H1 (cell line): ENCODE results near the gene BCL2L13. TPM values are rescaled to one million over a fixed set of nuclear protein-coding genes. Genes with fewer than 3 reads are reported as not detected.

Source experiments
- CTCF ChIA-PET: fragments of 300-600 bp; sonication (Branson Sonifier 250); formaldehyde crosslinking; loops from one replicate; lab custom pipeline; 2021; ENCODE audit not compliant: partially characterized antibody; lab: Charles Lee
- POLR2A ChIA-PET: fragments of 300-600 bp; sonication (Branson Sonifier 250); formaldehyde crosslinking; loops from one replicate; lab custom pipeline; 2021; ENCODE audit warnings: inconsistent platforms; ENCODE audit not compliant: partially characterized antibody; lab: Charles Lee
- DNase-seq, 2 experiments: peaks; one replicate each; pipeline versions ENCODE4 v3.0.0 to v3.0.0-alpha.2; 2010 to 2022; ENCODE audit warnings: low spot score in 2 of 2, low read depth in 1 of 2, mixed read lengths in 1 of 2
- FAIRE-seq: peaks from 2 replicates; lab custom pipeline; 2011; peaks lifted over from hg19 to GRCh38; lab: Jason Lieb, UNC
- H2AFZ ChIP-seq: 2 replicates; pipeline ENCODE4 v1.8.1; 2012; ENCODE audit warnings: low read length, inconsistent platforms
- H2AK5ac ChIP-seq: 2 replicates; pipeline ENCODE4 v1.6.1; 2013; ENCODE audit warnings: low read depth, low read length
- H2BK120ac ChIP-seq: replicated peaks from 2 replicates; pipeline ENCODE3; 2013; ENCODE audit warnings: low read depth, low read length, inconsistent platforms
- H2BK12ac ChIP-seq: 2 replicates; pipeline ENCODE4 v1.6.1; 2013; ENCODE audit warnings: low read depth, low read length
- H2BK15ac ChIP-seq: 2 replicates; pipeline ENCODE4 v1.6.1; 2013; ENCODE audit warnings: low read length
- H2BK20ac ChIP-seq: 2 replicates; pipeline ENCODE4 v1.6.1; 2013; ENCODE audit warnings: low read length
- H2BK5ac ChIP-seq: 2 replicates; pipeline ENCODE4 v1.6.1; 2013; ENCODE audit warnings: low read depth, low read length
- H3K14ac ChIP-seq: 2 replicates; pipeline ENCODE4 v1.6.1; 2013; ENCODE audit warnings: inconsistent platforms; ENCODE audit not compliant: insufficient read length
- H3K18ac ChIP-seq: 2 replicates; pipeline ENCODE4 v1.6.1; 2013; ENCODE audit warnings: low read length; ENCODE audit errors: extremely low read depth
- H3K23ac ChIP-seq: 2 replicates; pipeline ENCODE4 v1.6.1; 2013; ENCODE audit warnings: inconsistent platforms; ENCODE audit not compliant: insufficient read length
- H3K23me2 ChIP-seq: 2 replicates; pipeline ENCODE4 v1.6.1; 2013; ENCODE audit warnings: low read depth, low read length
- H3K27ac ChIP-seq: 2 replicates; pipeline ENCODE4 v1.6.1; 2011; ENCODE audit warnings: low read depth, low read length, inconsistent platforms
- H3K27me3 ChIP-seq, 4 experiments: replicated peaks in 1 of 4; 1 replicate in 1 of 4; 2 replicates in 3 of 4; pipeline versions ENCODE4 v1.6.1 to v1.8.1; 2011 to 2013; ENCODE audit warnings: low read length in 3 of 4, mild to moderate bottlenecking in 3 of 4, inconsistent platforms in 2 of 4, mixed read lengths in 2 of 4, moderate library complexity in 1 of 4; ENCODE audit not compliant: control insufficient read depth in 3 of 4, insufficient read depth in 3 of 4; ENCODE audit errors: extremely low read depth in 1 of 4
- H3K36me3 ChIP-seq, 4 experiments: 2 replicates each; pipeline versions ENCODE4 v1.6.1 to v1.8.1; 2011 to 2013; ENCODE audit warnings: mild to moderate bottlenecking in 4 of 4, low read length in 3 of 4, moderate library complexity in 2 of 4, control low read depth in 1 of 4, inconsistent platforms in 1 of 4; ENCODE audit not compliant: insufficient read depth in 4 of 4, control insufficient read depth in 2 of 4
- H3K4ac ChIP-seq: replicated peaks from 2 replicates; pipeline ENCODE3; 2013; ENCODE audit warnings: low read length, low read depth, mixed read lengths, inconsistent platforms; ENCODE audit not compliant: insufficient read length
- H3K4me1 ChIP-seq, 4 experiments: replicated peaks in 1 of 4; 1 replicate in 1 of 4; 2 replicates in 3 of 4; pipeline versions ENCODE4 v1.6.1 to v1.8.1; 2011 to 2013; ENCODE audit warnings: low read length in 3 of 4, inconsistent platforms in 2 of 4, mixed read lengths in 1 of 4; ENCODE audit not compliant: insufficient read depth in 4 of 4, control insufficient read depth in 3 of 4
- H3K4me2 ChIP-seq, 2 experiments: 2 replicates each; pipeline versions ENCODE4 v1.6.1 to v1.8.1; 2011 to 2013; ENCODE audit warnings: low read depth in 2 of 2, low read length in 2 of 2, control low read depth in 1 of 2, inconsistent platforms in 1 of 2, mild to moderate bottlenecking in 1 of 2; ENCODE audit not compliant: insufficient read depth in 1 of 2
- H3K4me3 ChIP-seq, 4 experiments: fragments of 200-600, 300-600 bp in 1 of 4; sonication (generic), shearing (Covaris generic), sonication (Bioruptor Twin) in 1 of 4; 2 replicates each; pipeline versions ENCODE4 v1.5.1 to v1.8.1; 2011 to 2016; ENCODE audit warnings: low read length in 4 of 4, low read depth in 3 of 4, control low read depth in 2 of 4, inconsistent platforms in 2 of 4, mild to moderate bottlenecking in 2 of 4, mixed read lengths in 1 of 4, moderate library complexity in 1 of 4; ENCODE audit not compliant: insufficient read depth in 2 of 4; ENCODE audit errors: extremely low read depth in 1 of 4
- H3K56ac ChIP-seq: replicated peaks from 2 replicates; pipeline ENCODE3; 2013; ENCODE audit warnings: low read depth, mild to moderate bottlenecking, mixed read lengths, low read length, inconsistent platforms; ENCODE audit not compliant: insufficient read length
- H3K79me1 ChIP-seq: 2 replicates; pipeline ENCODE4 v1.6.1; 2013; ENCODE audit warnings: low read depth, low read length, control low read depth
- H3K79me2 ChIP-seq, 2 experiments: 2 replicates each; pipeline versions ENCODE4 v1.6.1 to v1.8.1; 2012 to 2013; ENCODE audit warnings: low read length in 2 of 2, mild to moderate bottlenecking in 2 of 2, inconsistent platforms in 1 of 2; ENCODE audit not compliant: insufficient read depth in 2 of 2, control insufficient read depth in 1 of 2
- H3K9ac ChIP-seq, 4 experiments: replicated peaks in 1 of 4; 1 replicate in 1 of 4; 2 replicates in 3 of 4; pipeline versions ENCODE4 v1.6.1 to v1.8.1; 2011 to 2013; ENCODE audit warnings: low read depth in 3 of 4, low read length in 3 of 4, control low read depth in 2 of 4, mild to moderate bottlenecking in 2 of 4, moderate library complexity in 2 of 4, inconsistent platforms in 1 of 4; ENCODE audit errors: extremely low read depth in 1 of 4
- H3K9me3 ChIP-seq, 2 experiments: 2 replicates each; pipeline versions ENCODE4 v1.6.1 to v1.8.1; 2012 to 2013; ENCODE audit warnings: mild to moderate bottlenecking in 2 of 2, moderate library complexity in 2 of 2, control low read depth in 1 of 2, inconsistent platforms in 1 of 2, low read depth in 1 of 2, low read length in 1 of 2, mixed read lengths in 1 of 2; ENCODE audit not compliant: insufficient read depth in 2 of 2
- H4K20me1 ChIP-seq, 2 experiments: replicated peaks in 1 of 2; 2 replicates each; pipeline versions ENCODE3 to v1.8.1; 2011 to 2013; ENCODE audit warnings: inconsistent platforms in 2 of 2, low read length in 2 of 2, mild to moderate bottlenecking in 1 of 2; ENCODE audit not compliant: insufficient read depth in 2 of 2, control insufficient read depth in 1 of 2
- H4K5ac ChIP-seq: 2 replicates; pipeline ENCODE4 v1.6.1; 2013; ENCODE audit warnings: low read length, low read depth, mixed read lengths, inconsistent platforms; ENCODE audit not compliant: insufficient read length
- H4K8ac ChIP-seq: 2 replicates; pipeline ENCODE4 v1.8.0; 2013; ENCODE audit warnings: mild to moderate bottlenecking, moderate library complexity, low read length, inconsistent platforms; ENCODE audit not compliant: insufficient read depth; ENCODE audit errors: extremely low read depth
- H4K91ac ChIP-seq: replicated peaks from 2 replicates; pipeline ENCODE3; 2013; ENCODE audit warnings: low read length, mixed read lengths, inconsistent platforms; ENCODE audit not compliant: insufficient read length
- E2F6 ChIP-seq: IDR thresholded peaks from 2 replicates; pipeline ENCODE4 v1.6.1; 2012; ENCODE audit warnings: inconsistent platforms
- TAF7 ChIP-seq: optimal IDR thresholded peaks from 2 replicates; pipeline ENCODE3; 2011; ENCODE audit warnings: low read depth, mild to moderate bottlenecking, inconsistent platforms, low read length, moderate library complexity, borderline replicate concordance
- YY1 ChIP-seq: IDR thresholded peaks from 2 replicates; pipeline ENCODE4 v1.6.1; 2011; ENCODE audit warnings: low read depth, mild to moderate bottlenecking, low read length
- WGBS, 2 experiments: shearing (Covaris generic) in 1 of 2; methylation state at CpG; one replicate each; pipeline versions ENCODE4 v1.1.6 to v1.1.7; 2013 to 2015; ENCODE audit warnings: low lambda C conversion rate in 2 of 2, mixed read lengths in 2 of 2, inconsistent platforms in 1 of 2, low coverage in 1 of 2, missing lambda C conversion rate in 1 of 2; ENCODE audit not compliant: insufficient replicate concordance in 2 of 2, insufficient coverage in 1 of 2, insufficient read length in 1 of 2; ENCODE audit errors: extremely low coverage in 1 of 2, missing lambda C conversion rate in 1 of 2; 5-methylcytosine and 5-hydroxymethylcytosine counted together
- polyA plus RNA-seq, 7 experiments: library from polyadenylated mRNA; depleted of rRNA in 3 of 7; stranded (reverse) in 5 of 7; unstranded in 2 of 7; fragments of >200 nt in 5 of 7; fragments of 200-250 nt in 2 of 7; gene quantifications; 1 replicate in 5 of 7; 2 replicates in 1 of 7; 4 replicates in 1 of 7; pipeline versions ENCODE4 v1.2.1 to v1.2.3, GENCODE V29; 2011 to 2013; ENCODE audit warnings: missing spikeins in 2 of 7, mixed read lengths in 2 of 7
- total RNA-seq: library from RNA; stranded (reverse); fragmentation: NEBNext Ultra II Directional; extraction: Animal tissue kit (Norgen Biotek cat#: 25700); gene quantifications from 2 replicates; pipeline ENCODE4 v1.2.1, GENCODE V29; 2021
- TF ChIP-seq, protein P1 (sequence below): IDR thresholded peaks from 2 replicates; pipeline ENCODE4 v1.6.1; 2012; ENCODE audit warnings: inconsistent platforms

Gene BCL2L13
- total and polyA plus RNA-seq, 2 of the 8 experiments (the other 6 are each of a cell fraction or from before 2014, with no cell fraction given), result 20.7 to 35.0 TPM

DNA sequence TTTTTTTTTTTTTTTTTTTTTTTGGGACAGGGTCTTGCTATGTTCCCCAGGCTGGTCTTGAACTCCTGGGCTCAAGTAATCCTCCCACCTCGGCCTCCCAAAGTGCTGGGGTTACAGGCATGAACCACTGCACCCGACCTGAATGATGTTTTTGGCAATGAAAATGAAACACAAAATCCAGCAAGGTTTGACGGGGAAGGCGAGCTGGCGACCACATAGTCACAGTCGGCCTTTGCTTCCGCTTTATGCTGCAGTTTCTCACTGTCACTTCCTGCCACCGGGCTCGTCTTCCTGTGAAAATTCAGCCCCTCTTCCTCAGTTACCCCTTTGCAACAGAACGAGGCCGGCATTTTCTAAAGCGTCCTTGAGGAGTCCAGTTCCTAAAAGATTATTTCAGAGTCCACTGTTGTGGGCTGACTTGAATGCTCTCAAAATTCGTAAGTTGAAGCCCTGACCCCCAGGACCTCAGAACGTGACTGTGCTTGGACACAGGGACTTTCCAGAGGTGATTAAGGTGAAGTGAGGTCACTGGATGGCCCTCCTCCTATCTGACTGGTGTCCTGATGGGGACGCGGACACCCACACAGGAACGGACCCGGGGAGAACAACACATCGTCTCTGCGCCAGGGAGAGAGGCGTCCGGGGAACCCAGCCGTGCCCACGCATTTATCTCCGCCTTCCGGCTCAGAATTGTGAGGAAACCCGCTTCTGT, 138.6 kb downstream of the BCL2L13 start:
- DNase-seq (no peak), FAIRE-seq (no peak)
- Histone ChIP-seq H3K36me3 (no peaks in the 10 kb centered on the region), H3K79me2 (peaks cover 0 to 13% of the 10 kb centered on the region in 2 experiments; a peak in 1 of 4 replicates), H2BK20ac (no peak overlapping the region), H3K9me3 (no peaks in the 10 kb centered on the region), H4K8ac (no peak overlapping the region), H2AFZ (no peak overlapping the region), H3K4me3 (no peak overlapping the region), H3K27me3 (no peaks in the 10 kb centered on the region), H3K4ac (no peak overlapping the region), H4K20me1 (peaks cover 0 to 2% of the 10 kb centered on the region in 2 experiments), H3K9ac (no peak overlapping the region), H3K79me1 (peaks cover 7% of the 10 kb centered on the region; the same call in 1 of the 2 replicates), H2BK5ac (no peak overlapping the region), H4K91ac (no peak overlapping the region), H3K23ac (no peak overlapping the region), H3K27ac (no peak overlapping the region), H3K4me2 (no peak overlapping the region), H2BK15ac (no peak overlapping the region), H3K14ac (no peak overlapping the region), H2BK120ac (no peak overlapping the region), H3K4me1 (peaks cover 0 to 25% (median 21%) of the 10 kb centered on the region in 4 experiments; a peak in 6 of 7 replicates), H3K56ac (no peak overlapping the region), H3K18ac (no peak overlapping the region), H4K5ac (no peak overlapping the region), H2AK5ac (no peak overlapping the region), H2BK12ac (0 out of 2 replicates have a peak overlapping the region, but pooled peaks have one; percentile 50), H3K23me2 (peaks cover 11% of the 10 kb centered on the region)
- POLR2A ChIA-PET, result interaction anchor here (1.3 kb wide), 1 partner anchor 10 kb away, joined by 3 read pairs; no protein-coding TSS in a partner anchor
- TF ChIP-seq, protein P1, sequence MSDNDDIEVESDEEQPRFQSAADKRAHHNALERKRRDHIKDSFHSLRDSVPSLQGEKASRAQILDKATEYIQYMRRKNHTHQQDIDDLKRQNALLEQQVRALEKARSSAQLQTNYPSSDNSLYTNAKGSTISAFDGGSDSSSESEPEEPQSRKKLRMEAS, result no peak
- TF ChIP-seq TAF7 (no peak), E2F6 (no peak), YY1 (no peak)
- CTCF ChIA-PET, result interaction anchor here (0.7 to 6.5 kb wide), 4 partner anchors 12 to 42 kb away, joined by 3 to 52 read pairs (median 27); no protein-coding TSS in a partner anchor
- 90% methylated on average over 26 of the region's 27 CpGs; no CpG with 5 or more reads in 1 of the 2 experiments for WGBS, 2 experiments
